Muscle of arm (tissue), 12 donors: ENCODE measurements around the gene LASP1. TPM values are rescaled to one million over a fixed set of nuclear protein-coding genes. Genes with fewer than 3 reads are reported as not detected.

Source experiments
- DNase-seq: peaks from one replicate; pipeline ENCODE4 v3.0.0-alpha.2; 2013
- polyA plus RNA-seq, 12 donors: library from polyadenylated mRNA; unstranded; fragments of 120-200 nt; gene quantifications; one replicate each; pipeline ENCODE4 v1.2.1, GENCODE V29; 2013; ENCODE audit not compliant: insufficient read length in 12 of 12

The LASP1 gene
- polyA plus RNA-seq, 12 donors, result 67.3 to 159 (median 80.6) TPM; not detected in 1

DNA sequence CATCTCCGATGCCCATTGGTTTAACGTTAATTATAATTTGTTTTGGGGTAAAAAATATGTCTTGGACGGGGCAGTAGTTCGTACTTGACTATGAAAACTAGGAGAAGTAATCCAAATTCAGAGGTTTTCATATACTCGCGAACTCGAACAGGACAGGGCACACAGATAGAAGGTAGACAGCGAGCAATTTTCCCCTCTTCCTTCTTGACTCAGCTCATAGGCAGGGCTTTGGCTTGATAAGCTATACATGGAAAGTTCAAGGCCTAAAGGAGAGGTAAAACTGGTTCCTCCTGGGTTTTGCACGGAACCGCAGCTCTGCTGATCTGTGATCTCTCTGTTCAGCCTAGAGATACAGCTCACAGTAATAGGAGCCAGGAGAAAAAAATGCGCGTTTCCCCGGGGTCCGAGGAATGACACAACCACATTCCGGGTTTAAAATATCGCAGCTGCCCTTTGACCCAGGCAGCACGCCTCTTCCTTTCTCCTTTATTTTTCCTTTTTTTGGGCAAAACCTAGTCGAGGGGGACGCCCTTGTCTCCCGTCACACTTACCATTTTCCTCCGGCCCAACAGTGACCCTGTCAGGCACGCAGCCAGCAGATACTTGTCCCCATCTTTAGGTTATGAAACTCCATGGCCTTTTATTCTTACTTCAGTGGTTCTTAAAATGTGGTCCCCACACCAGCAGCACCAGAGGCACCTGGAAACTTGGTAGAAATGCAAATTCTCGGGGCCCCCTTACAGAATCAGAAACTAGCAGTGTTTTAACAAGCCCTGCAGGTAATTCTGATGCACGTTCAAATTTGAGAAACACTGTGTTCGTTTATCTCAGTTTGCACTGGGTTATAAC is 1.7 kb upstream of the LASP1 start:
- peak; percentile 57 for DNase-seq

- peak; percentile 94 for DNase-seq
These were observed 887 bp upstream of the LASP1 start for GRCh38 chr17:38868817-38869525.

DNA sequence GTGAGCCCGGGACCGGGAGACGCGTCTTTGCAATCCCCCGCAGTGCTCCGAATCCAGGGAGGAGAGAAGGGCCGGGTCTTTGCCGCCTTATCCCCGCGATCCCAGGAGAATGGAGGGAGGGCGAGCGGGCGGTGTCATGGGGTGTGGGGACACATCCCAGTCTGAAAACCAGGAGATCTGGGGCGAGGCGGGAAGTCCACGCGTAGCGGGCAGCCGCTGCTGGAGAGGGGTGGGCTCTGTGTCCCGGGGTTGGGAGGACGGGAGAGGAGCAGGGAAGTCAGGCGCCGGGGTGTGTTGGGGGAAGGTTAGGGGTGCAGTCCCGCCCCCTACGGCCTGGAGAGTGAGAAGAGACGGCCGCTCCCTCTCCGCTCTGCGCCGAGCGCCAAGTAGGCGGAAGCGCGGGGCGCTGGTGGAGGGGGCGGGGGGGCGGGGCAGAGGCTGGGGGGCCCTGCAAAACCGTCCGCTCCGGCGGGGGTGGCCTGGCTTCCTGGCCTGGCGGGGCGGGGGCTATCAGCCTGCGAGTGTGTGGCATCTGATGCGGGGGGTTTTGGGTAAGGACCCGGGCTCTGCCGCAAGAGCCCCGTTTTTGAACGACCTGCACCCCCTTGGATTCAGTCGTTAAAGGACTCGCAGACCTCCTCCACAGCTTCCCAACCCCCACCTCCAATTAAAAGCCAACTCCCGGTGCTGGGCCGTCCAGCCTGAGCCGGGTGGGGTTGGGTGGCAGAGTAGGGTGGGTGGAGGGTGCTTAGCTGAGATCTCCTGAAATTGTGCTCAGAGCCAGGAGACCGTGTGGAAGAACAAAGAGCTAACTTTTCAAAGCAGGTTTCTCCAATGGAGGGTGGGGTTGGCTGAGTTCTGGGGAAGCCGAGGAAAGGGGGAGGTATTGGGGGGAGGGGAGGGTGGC is 654 bp downstream of the LASP1 start:
- DNase-seq, result peak; percentile 82

DNA sequence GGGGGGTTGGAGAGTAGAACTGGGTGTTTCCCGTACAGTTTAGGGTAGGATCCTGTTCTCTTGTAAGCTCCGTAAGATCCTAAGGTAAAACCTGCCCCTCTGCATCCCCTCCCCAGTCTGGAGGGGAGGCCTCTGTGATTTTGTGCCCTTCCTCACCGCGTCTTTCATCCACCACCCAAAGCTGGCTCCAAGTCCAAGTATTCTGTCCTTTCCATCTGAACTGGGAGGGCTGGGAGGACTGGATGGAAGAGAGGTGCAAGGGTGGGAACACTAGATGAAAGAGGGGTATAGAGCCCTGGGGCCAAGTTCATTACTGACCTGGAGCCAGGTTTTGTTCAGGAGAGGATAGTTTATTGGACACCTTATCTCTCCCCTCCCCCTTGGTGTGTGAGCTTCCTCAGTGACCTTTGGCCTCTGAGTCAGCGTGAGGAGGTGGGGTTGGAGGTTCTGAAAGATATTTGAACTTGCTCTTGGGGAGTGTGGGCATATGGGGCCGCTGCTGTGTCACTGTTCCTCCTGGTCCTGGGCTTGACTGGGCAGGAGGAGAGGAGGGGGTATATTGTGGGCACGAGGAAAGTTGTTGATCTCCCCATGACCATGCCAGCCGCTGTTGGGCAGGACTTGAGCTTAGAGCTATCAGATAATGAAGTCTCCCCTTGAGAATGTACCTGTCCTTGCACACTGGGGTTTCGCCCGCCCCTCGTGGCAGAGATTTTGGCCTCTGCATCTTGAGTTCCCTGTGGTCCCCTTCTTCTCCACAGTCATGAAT is 1.6 kb downstream of the LASP1 start:
- no peak for DNase-seq

DNA sequence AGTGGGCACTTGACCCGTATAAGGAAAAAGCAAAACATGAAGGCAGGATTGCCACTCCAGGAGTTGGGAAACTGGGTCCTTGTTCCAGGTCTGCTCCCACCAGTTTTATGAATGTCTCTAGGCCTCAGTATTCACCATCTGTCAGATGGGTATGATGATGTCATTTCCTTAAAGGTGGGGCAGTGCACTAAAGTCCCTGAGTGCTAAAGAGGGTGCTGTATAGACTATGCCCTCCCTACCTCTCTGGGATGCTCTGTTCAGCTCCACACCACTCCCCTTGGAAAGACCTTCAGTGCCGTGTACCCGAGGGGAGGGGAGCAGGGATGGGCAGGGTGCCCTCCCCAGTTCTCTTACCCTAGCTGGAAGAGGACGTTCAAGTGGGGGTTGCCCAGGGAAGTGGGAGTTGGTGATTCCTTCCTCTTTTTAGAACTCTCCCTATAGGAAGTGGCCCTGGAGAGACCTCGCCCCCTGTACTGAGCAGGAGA is 2.2 kb downstream of the LASP1 start:
- no peak for DNase-seq

DNA sequence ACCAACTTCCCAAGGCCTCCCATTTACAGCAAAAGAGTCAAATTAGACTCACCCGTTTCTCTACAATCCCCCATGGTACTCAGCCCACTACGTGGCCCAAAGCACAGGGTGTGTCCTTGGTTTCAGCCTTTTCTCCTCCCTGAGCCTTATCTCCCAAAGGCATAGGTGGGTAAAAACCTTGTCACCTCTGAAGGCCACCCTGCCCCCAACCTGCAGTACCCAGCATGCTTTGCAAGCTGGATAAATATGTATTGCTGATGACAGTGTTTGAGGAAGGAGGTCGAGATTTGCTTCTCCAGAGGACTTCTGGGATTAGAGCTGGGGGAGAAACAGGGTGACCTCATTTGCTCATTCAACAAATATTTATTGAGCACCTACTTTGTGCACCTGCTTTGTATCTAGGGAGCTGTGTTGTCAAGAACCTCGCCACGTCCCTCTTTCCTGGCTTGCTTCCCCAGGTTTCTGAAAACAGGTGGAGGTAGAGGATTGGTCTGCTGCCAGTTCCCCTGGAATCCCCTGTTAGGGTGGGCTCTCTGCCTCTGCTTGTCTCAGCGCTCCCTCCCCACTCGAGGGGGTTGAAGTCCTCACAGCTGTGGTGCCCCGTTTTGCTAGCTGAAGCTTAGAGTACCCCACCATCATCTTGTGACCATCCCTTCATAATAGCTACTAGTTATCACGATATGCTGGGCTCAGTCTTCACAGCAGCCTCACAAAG is 3.0 kb downstream of the LASP1 start:
- DNase-seq, result no peak

GRCh38 chr17:38873640-38874380 is 4.0 kb downstream of the LASP1 start:
- no peak for DNase-seq

- DNase-seq, result no peak
These were observed 4.9 kb downstream of the LASP1 start for GRCh38 chr17:38874505-38875400.

DNA sequence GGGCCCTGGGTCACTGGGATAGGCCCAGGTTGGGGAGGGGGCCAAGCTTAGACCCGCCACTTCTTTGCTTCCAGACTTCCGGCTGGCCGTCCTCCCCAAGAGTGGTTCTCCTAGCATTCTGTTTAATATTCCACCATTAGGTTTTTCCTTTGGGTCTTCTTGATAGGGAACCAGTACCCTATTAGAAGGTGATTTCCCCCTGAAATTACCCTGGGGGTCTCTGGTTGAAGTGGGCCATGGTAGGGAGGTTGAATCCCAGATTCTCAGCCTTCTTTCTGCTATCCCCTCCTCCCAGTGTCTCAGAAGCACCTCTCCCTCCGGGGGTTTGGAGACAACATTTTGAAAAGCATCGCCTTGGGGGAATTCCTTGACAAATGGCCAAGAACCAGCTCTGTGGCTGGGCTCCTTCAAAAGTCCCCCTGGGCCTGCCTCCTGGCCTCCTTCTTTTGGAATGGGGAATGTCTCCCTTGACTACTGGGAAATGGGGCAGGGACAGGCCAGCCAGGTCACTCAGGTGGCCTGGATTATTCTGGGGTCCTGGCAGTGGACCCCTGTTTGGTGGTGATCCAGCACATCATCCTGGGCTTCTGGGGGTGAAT is 5.7 kb downstream of the LASP1 start:
- no peak for DNase-seq

- no peak for DNase-seq
These were observed 7.4 kb downstream of the LASP1 start for GRCh38 chr17:38877130-38877851.

- peak; percentile 71 for DNase-seq
These were observed 10.2 kb downstream of the LASP1 start for GRCh38 chr17:38879878-38880665.

- DNase-seq, result peak; percentile 71
These were observed 11.8 kb downstream of the LASP1 start for GRCh38 chr17:38881600-38882191.

DNA sequence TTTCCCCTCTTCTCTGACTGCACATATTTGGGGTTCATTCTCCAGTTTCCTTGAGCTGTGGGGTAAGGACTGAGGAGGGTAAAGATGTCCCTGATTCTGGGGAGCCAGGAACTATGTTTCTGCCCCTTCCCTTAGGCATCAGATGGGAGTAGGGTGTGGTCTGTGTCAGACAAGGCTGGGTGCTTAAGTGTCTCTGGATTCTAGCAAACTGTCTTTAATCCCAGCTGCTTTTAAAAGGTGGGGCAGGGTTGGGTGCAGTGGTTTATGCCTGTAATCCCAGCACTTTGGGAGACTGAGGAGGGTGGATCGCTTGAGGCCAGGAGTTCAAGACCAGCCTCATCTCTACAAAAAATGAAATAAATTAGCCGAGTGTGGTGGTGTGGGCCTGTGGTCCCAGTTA is 13.0 kb downstream of the LASP1 start:
- DNase-seq, result no peak

GRCh38 chr17:38883592-38884526 is 14.0 kb downstream of the LASP1 start:
- no peak for DNase-seq
